ENCODE measurements around the gene SBNO2. TPM values are rescaled to one million over a fixed set of nuclear protein-coding genes. Genes with fewer than 3 reads are reported as not detected.
"Not testable (repeated sequence)": the region's sequence is repeated elsewhere in the genome, so short reads cannot be mapped to it uniquely, and the experiment has no call there.

Gene SBNO2
- polyA plus RNA-seq, 3 donors = 14.9 to 23.6 (median 18.3) TPM

GRCh38 chr19:1130771-1131717, 43.0 kb downstream of the SBNO2 start:
- DNase-seq (ENCODE audit: extremely low read depth in 1 of 11, low read depth in 9 of 11, low spot score in 4 of 11) = no peak

- DNase-seq (ENCODE audit: extremely low read depth in 1 of 11, low read depth in 9 of 11, low spot score in 4 of 11) = no peak
Observed at GRCh38 chr19:1129535-1129934, 44.5 kb downstream of the SBNO2 start.

GRCh38 chr19:1129084-1129483, 45.0 kb downstream of the SBNO2 start:
- not testable (repeated sequence) for DNase-seq (ENCODE audit: extremely low read depth in 1 of 11, low read depth in 9 of 11, low spot score in 4 of 11)

GRCh38 chr19:1128106-1128505, 46.0 kb downstream of the SBNO2 start:
- DNase-seq (ENCODE audit: extremely low read depth in 1 of 11, low read depth in 9 of 11, low spot score in 4 of 11) = no peak

GRCh38 chr19:1126984-1127760, 46.9 kb downstream of the SBNO2 start:
- DNase-seq (ENCODE audit: extremely low read depth in 1 of 11, low read depth in 9 of 11, low spot score in 4 of 11) = no peak

- DNase-seq (ENCODE audit: extremely low read depth in 1 of 11, low read depth in 9 of 11, low spot score in 4 of 11) = no peak
Observed at GRCh38 chr19:1125601-1126467, 48.2 kb downstream of the SBNO2 start.

- no peak for DNase-seq (ENCODE audit: extremely low read depth in 1 of 11, low read depth in 9 of 11, low spot score in 4 of 11)
Observed at GRCh38 chr19:1123885-1124677, 50.0 kb downstream of the SBNO2 start.

- DNase-seq (ENCODE audit: extremely low read depth in 1 of 11, low read depth in 9 of 11, low spot score in 4 of 11) = no peak
Observed at GRCh38 chr19:1123381-1123780, 50.7 kb downstream of the SBNO2 start.

- no peak for DNase-seq (ENCODE audit: extremely low read depth in 1 of 11, low read depth in 9 of 11, low spot score in 4 of 11)
Observed at GRCh38 chr19:1122972-1123363, 51.1 kb downstream of the SBNO2 start.

- DNase-seq (ENCODE audit: extremely low read depth in 1 of 11, low read depth in 9 of 11, low spot score in 4 of 11) = no peak
Observed at GRCh38 chr19:1122021-1122971, 51.8 kb downstream of the SBNO2 start.

- no peak for DNase-seq (ENCODE audit: extremely low read depth in 1 of 11, low read depth in 9 of 11, low spot score in 4 of 11)
Observed at GRCh38 chr19:1121395-1121794, 52.7 kb downstream of the SBNO2 start.

- DNase-seq (ENCODE audit: extremely low read depth in 1 of 11, low read depth in 9 of 11, low spot score in 4 of 11) = no peak
Observed at GRCh38 chr19:1119475-1120217, 54.4 kb downstream of the SBNO2 start.

- no peak for DNase-seq (ENCODE audit: extremely low read depth in 1 of 11, low read depth in 9 of 11, low spot score in 4 of 11)
Observed at GRCh38 chr19:1118999-1119398, 55.1 kb downstream of the SBNO2 start.

GRCh38 chr19:1117654-1118053, 56.4 kb downstream of the SBNO2 start:
- no peak for DNase-seq (ENCODE audit: extremely low read depth in 1 of 11, low read depth in 9 of 11, low spot score in 4 of 11)

- no peak for DNase-seq (ENCODE audit: extremely low read depth in 1 of 11, low read depth in 9 of 11, low spot score in 4 of 11)
Observed at GRCh38 chr19:1116726-1117581, 57.1 kb downstream of the SBNO2 start.

Measured in renal cortex interstitium (tissue), 11 donors.